ENCODE data around the gene ADNP.

ADNP gene

GRCh38 chr20:50868509-50869495 lies 62.4 kb downstream of the ADNP start:
- H2BK12ac ChIP-seq (ENCODE audit: low read length in 2 of 2), result no peak overlapping the region
- H2AK5ac ChIP-seq (ENCODE audit: low read length, severe bottlenecking), result peak overlapping the region; percentile 68
- H4K91ac ChIP-seq (ENCODE audit: low read length), result no peak overlapping the region
- DNase-seq, result peak; percentile 56
- no peak overlapping the region for H3K14ac ChIP-seq (ENCODE audit: low read length in 2 of 2)
- no peak overlapping the region for H3K4me2 ChIP-seq (ENCODE audit: low read length, poor library complexity, severe bottlenecking)
- no peaks in the 10 kb centered on the region for H3K9me3 ChIP-seq (ENCODE audit: control insufficient read depth, low read length)
- H3K36me3 ChIP-seq (ENCODE audit: control insufficient read depth in 1 of 2, insufficient read depth in 2 of 2, low read depth in 1 of 2, low read length in 2 of 2), result peaks cover 0 to 3% of the 10 kb centered on the region in 2 experiments
- H3K18ac ChIP-seq (ENCODE audit: low read depth in 1 of 2, low read length in 2 of 2), result no peak overlapping the region
- no peaks in the 10 kb centered on the region for H3K27me3 ChIP-seq (ENCODE audit: control insufficient read depth in 1 of 2, insufficient read depth in 1 of 2, low read length in 2 of 2)
- H2BK5ac ChIP-seq (ENCODE audit: low read depth, low read length, poor library complexity, severe bottlenecking), result no peak overlapping the region
- peaks cover 23% of the 10 kb centered on the region for H3K4me1 ChIP-seq (ENCODE audit: control insufficient read depth, insufficient read depth, low read depth, low read length)
- no peak overlapping the region for H2AFZ ChIP-seq (ENCODE audit: low read depth, low read length)
- H3K9ac ChIP-seq (ENCODE audit: low read length), result no peak overlapping the region
- no peak overlapping the region for H3K23ac ChIP-seq (ENCODE audit: low read length in 2 of 2)
- no peak overlapping the region for H4K8ac ChIP-seq (ENCODE audit: low read length)
- 88% methylated on average over 11 of the region's 11 CpGs for WGBS
- no peak overlapping the region for H3K4ac ChIP-seq (ENCODE audit: low read depth in 1 of 2, low read length in 2 of 2)
- no peak overlapping the region for H3K27ac ChIP-seq (ENCODE audit: low read length, poor library complexity, severe bottlenecking)
- no peak overlapping the region for H3K4me3 ChIP-seq (ENCODE audit: insufficient read depth in 1 of 2, low read depth in 1 of 2, low read length in 2 of 2)
- H2BK120ac ChIP-seq (ENCODE audit: low read depth, low read length), result no peak overlapping the region
- peaks cover 2% of the 10 kb centered on the region for H3K79me1 ChIP-seq (replicated peaks; ENCODE audit: low read length, poor library complexity, severe bottlenecking)
- no peak overlapping the region for H2BK15ac ChIP-seq (ENCODE audit: low read depth, poor library complexity, severe bottlenecking)

GRCh38 chr20:50867805-50868204 lies 63.4 kb downstream of the ADNP start:
- Histone ChIP-seq H3K9me3 (ENCODE audit: control insufficient read depth, low read length) (no peaks in the 10 kb centered on the region), H3K79me1 (replicated peaks; ENCODE audit: low read length, poor library complexity, severe bottlenecking) (peaks cover 2% of the 10 kb centered on the region), H3K27ac (ENCODE audit: low read length, poor library complexity, severe bottlenecking) (no peak overlapping the region), H3K23ac (ENCODE audit: low read length in 2 of 2) (no peak overlapping the region), H3K4ac (ENCODE audit: low read depth in 1 of 2, low read length in 2 of 2) (no peak overlapping the region), H3K4me2 (ENCODE audit: low read length, poor library complexity, severe bottlenecking) (no peak overlapping the region), H4K8ac (ENCODE audit: low read length) (no peak overlapping the region), H3K27me3 (ENCODE audit: control insufficient read depth in 1 of 2, insufficient read depth in 1 of 2, low read length in 2 of 2) (no peaks in the 10 kb centered on the region), H2BK5ac (ENCODE audit: low read depth, low read length, poor library complexity, severe bottlenecking) (no peak overlapping the region), H2BK12ac (ENCODE audit: low read length in 2 of 2) (no peak overlapping the region), H3K36me3 (ENCODE audit: control insufficient read depth in 1 of 2, insufficient read depth in 2 of 2, low read depth in 1 of 2, low read length in 2 of 2) (no peaks in the 10 kb centered on the region), H2AK5ac (ENCODE audit: low read length, severe bottlenecking) (no peak overlapping the region), H4K91ac (ENCODE audit: low read length) (no peak overlapping the region), H3K18ac (ENCODE audit: low read depth in 1 of 2, low read length in 2 of 2) (no peak overlapping the region), H2AFZ (ENCODE audit: low read depth, low read length) (no peak overlapping the region), H2BK120ac (ENCODE audit: low read depth, low read length) (no peak overlapping the region), H3K14ac (ENCODE audit: low read length in 2 of 2) (no peak overlapping the region), H3K4me1 (ENCODE audit: control insufficient read depth, insufficient read depth, low read depth, low read length) (peaks cover 23% of the 10 kb centered on the region), H2BK15ac (ENCODE audit: low read depth, poor library complexity, severe bottlenecking) (no peak overlapping the region), H3K9ac (ENCODE audit: low read length) (no peak overlapping the region), H3K4me3 (ENCODE audit: insufficient read depth in 1 of 2, low read depth in 1 of 2, low read length in 2 of 2) (no peak overlapping the region)
- DNase-seq, result no peak
- 90% methylated on average over 6 of the region's 6 CpGs for WGBS

- Histone ChIP-seq H3K36me3 (ENCODE audit: control insufficient read depth in 1 of 2, insufficient read depth in 2 of 2, low read depth in 1 of 2, low read length in 2 of 2) (no peaks in the 10 kb centered on the region), H3K27ac (ENCODE audit: low read length, poor library complexity, severe bottlenecking) (no peak overlapping the region), H3K23ac (ENCODE audit: low read length in 2 of 2) (no peak overlapping the region), H2BK15ac (ENCODE audit: low read depth, poor library complexity, severe bottlenecking) (no peak overlapping the region), H3K27me3 (ENCODE audit: control insufficient read depth in 1 of 2, insufficient read depth in 1 of 2, low read length in 2 of 2) (no peaks in the 10 kb centered on the region), H2BK5ac (ENCODE audit: low read depth, low read length, poor library complexity, severe bottlenecking) (no peak overlapping the region), H3K79me1 (replicated peaks; ENCODE audit: low read length, poor library complexity, severe bottlenecking) (peaks cover 2% of the 10 kb centered on the region), H3K9ac (ENCODE audit: low read length) (no peak overlapping the region), H3K4me3 (ENCODE audit: insufficient read depth in 1 of 2, low read depth in 1 of 2, low read length in 2 of 2) (no peak overlapping the region), H2AFZ (ENCODE audit: low read depth, low read length) (no peak overlapping the region), H2BK12ac (ENCODE audit: low read length in 2 of 2) (no peak overlapping the region), H3K4ac (ENCODE audit: low read depth in 1 of 2, low read length in 2 of 2) (no peak overlapping the region), H2BK120ac (ENCODE audit: low read depth, low read length) (no peak overlapping the region), H3K4me1 (ENCODE audit: control insufficient read depth, insufficient read depth, low read depth, low read length) (peaks cover 23% of the 10 kb centered on the region), H2AK5ac (ENCODE audit: low read length, severe bottlenecking) (no peak overlapping the region), H3K18ac (ENCODE audit: low read depth in 1 of 2, low read length in 2 of 2) (no peak overlapping the region), H3K4me2 (ENCODE audit: low read length, poor library complexity, severe bottlenecking) (no peak overlapping the region), H3K14ac (ENCODE audit: low read length in 2 of 2) (no peak overlapping the region), H4K91ac (ENCODE audit: low read length) (no peak overlapping the region), H3K9me3 (ENCODE audit: control insufficient read depth, low read length) (no peaks in the 10 kb centered on the region), H4K8ac (ENCODE audit: low read length) (no peak overlapping the region)
- DNase-seq, result no peak
- WGBS, result 93% methylated on average over 9 of the region's 9 CpGs
Observed at GRCh38 chr20:50866831-50867230, 64.4 kb downstream of the ADNP start.

- no peak overlapping the region for H2AK5ac ChIP-seq (ENCODE audit: low read length, severe bottlenecking)
- no peak for DNase-seq
- no peak overlapping the region for H3K27ac ChIP-seq (ENCODE audit: low read length, poor library complexity, severe bottlenecking)
- no peak overlapping the region for H2BK5ac ChIP-seq (ENCODE audit: low read depth, low read length, poor library complexity, severe bottlenecking)
- H2BK12ac ChIP-seq (ENCODE audit: low read length in 2 of 2), result no peak overlapping the region
- H2BK15ac ChIP-seq (ENCODE audit: low read depth, poor library complexity, severe bottlenecking), result no peak overlapping the region
- WGBS, result 88% methylated on average over 12 of the region's 12 CpGs
- H3K4me1 ChIP-seq (ENCODE audit: control insufficient read depth, insufficient read depth, low read depth, low read length), result peaks cover 18% of the 10 kb centered on the region
- no peak overlapping the region for H3K4ac ChIP-seq (ENCODE audit: low read depth in 1 of 2, low read length in 2 of 2)
- no peak overlapping the region for H3K4me3 ChIP-seq (ENCODE audit: insufficient read depth in 1 of 2, low read depth in 1 of 2, low read length in 2 of 2)
- no peak overlapping the region for H4K91ac ChIP-seq (ENCODE audit: low read length)
- H3K27me3 ChIP-seq (ENCODE audit: control insufficient read depth in 1 of 2, insufficient read depth in 1 of 2, low read length in 2 of 2), result no peaks in the 10 kb centered on the region
- H3K4me2 ChIP-seq (ENCODE audit: low read length, poor library complexity, severe bottlenecking), result no peak overlapping the region
- H4K8ac ChIP-seq (ENCODE audit: low read length), result no peak overlapping the region
- H3K36me3 ChIP-seq (ENCODE audit: control insufficient read depth in 1 of 2, insufficient read depth in 2 of 2, low read depth in 1 of 2, low read length in 2 of 2), result no peaks in the 10 kb centered on the region
- no peak overlapping the region for H2BK120ac ChIP-seq (ENCODE audit: low read depth, low read length)
- no peak overlapping the region for H3K9ac ChIP-seq (ENCODE audit: low read length)
- no peaks in the 10 kb centered on the region for H3K9me3 ChIP-seq (ENCODE audit: control insufficient read depth, low read length)
- no peak overlapping the region for H2AFZ ChIP-seq (ENCODE audit: low read depth, low read length)
- no peak overlapping the region for H3K23ac ChIP-seq (ENCODE audit: low read length in 2 of 2)
- H3K14ac ChIP-seq (ENCODE audit: low read length in 2 of 2), result no peak overlapping the region
- peaks cover 2% of the 10 kb centered on the region for H3K79me1 ChIP-seq (replicated peaks; ENCODE audit: low read length, poor library complexity, severe bottlenecking)
- H3K18ac ChIP-seq (ENCODE audit: low read depth in 1 of 2, low read length in 2 of 2), result no peak overlapping the region
Observed at GRCh38 chr20:50866036-50866685, 65.1 kb downstream of the ADNP start.

All from mesenchymal stem cell (in vitro differentiated cells and primary cell).